Urothelium cell line (cell line): ENCODE data around the gene KCTD17.

Source experiments
- DNase-seq: peaks from one replicate; pipeline ENCODE4 v3.0.0; 2011; ENCODE audit warnings: low spot score, mixed read lengths
- FAIRE-seq: peaks from 2 replicates; lab custom pipeline; 2011; peaks lifted over from hg19 to GRCh38; lab: Jason Lieb, UNC

KCTD17 gene

DNA sequence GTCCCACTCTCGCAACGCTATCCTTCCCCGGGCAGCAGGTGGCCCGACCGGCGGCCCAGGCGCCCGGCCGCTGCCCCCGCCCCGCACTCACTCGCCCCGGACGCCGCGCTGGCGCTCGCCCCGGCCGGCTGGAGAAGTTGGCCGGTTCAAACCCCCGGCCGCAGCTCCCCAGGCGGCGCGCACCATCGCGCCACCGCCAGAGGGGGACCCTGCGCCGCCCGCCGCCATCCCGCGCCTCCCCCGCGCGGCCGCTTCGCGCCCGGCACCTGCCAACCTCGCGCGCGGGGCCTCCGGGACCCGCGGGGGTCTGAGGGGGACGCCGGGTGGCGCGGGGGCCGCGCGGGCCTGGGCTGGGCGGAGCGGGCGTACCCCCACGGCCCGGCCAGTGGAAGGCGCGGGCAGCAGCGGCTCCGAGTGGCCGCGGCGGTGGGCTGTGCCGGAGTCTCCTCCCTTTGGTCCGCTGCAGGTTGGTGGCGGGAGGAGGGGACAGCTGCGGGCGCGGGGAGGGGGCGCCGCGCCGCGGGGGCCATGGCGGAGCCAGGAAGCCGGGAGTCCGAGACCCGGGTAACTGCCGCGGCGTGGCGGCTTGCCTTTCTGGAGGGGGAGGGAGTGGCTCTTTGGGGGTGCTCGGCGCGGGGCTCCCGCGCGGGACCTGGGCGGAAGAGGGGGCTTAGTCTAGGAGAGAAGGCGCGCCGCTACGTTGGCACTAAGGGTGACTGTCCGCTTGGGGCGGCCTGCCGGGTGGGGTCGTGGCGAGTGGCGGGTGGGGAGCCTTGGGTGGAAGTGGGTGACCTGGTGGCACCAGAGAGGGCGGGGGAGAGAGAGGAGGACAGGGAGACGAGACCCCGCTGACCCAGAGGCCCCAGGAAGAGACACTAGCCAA, 32.0 kb upstream of the KCTD17 start, which contains the start of the genes MPST and TST:
TSS of gene MPST (plus strand) at position 434 of the 883 bp plus-strand sequence. CDS start at position 529, 95 bp downstream.
TSS of gene TST (minus strand) at position 139 of the 883 bp plus-strand sequence. CDS start 715 bp downstream, outside the sequence.
- peak; percentile 95 for DNase-seq
- FAIRE-seq = peak; percentile 70

DNA sequence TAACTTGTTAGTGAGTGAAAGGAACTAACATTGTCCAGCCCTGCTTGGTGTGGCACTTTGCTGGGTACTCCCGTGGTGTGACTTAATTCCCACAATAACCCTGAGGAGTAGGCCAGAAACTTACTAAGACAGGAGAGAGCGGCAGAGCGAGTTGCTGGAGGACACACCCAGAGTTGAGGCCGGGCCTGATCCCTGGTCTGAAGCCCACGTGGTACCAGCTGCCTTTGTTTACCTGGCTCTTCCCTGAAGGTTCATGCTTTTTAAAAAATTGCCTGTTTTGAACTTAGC, 31.4 kb upstream of the KCTD17 start:
- FAIRE-seq (peak; percentile 88), DNase-seq (peak; percentile 59)

GRCh38 chr22:37021041-37021440, 30.5 kb upstream of the KCTD17 start:
- no peak for FAIRE-seq

GRCh38 chr22:37021710-37022482, 29.6 kb upstream of the KCTD17 start:
- FAIRE-seq (no peak), DNase-seq (peak; percentile 56)

More at GRCh38 chr22:37021041-37021440, 30.5 kb upstream of the KCTD17 start:
- no peak for DNase-seq

GRCh38 chr22:37022483-37023337, 28.8 kb upstream of the KCTD17 start:
- DNase-seq = no peak
- no peak for FAIRE-seq

DNA sequence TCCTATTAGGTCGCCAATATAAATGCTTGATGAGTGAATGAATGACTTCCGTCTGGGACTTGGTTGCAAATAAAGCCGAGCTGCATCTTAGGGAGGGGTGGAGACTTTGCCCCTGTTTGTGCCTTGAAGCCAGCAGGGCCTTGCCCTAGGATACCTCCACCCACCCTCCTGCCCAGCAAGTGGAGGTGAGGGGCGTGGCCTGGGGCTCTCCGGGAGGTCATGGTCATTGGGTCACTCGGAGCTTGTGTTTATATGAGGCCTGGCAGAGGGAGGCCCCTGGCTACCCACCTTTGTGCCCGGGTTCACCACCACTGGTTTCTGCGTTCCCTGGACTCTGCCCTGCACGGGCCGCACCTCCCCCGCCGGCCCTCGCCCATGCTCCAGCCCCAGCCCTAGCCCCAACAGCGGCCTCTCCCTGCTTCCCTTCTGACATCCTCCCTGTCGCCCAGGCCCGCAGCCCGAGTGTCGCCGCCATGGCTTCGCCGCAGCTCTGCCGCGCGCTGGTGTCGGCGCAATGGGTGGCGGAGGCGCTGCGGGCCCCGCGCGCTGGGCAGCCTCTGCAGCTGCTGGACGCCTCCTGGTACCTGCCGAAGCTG, 27.7 kb upstream of the KCTD17 start:
- FAIRE-seq (no peak), DNase-seq (no peak)

GRCh38 chr22:37024339-37025157, 27.0 kb upstream of the KCTD17 start:
- FAIRE-seq (no peak), DNase-seq (no peak)

DNA sequence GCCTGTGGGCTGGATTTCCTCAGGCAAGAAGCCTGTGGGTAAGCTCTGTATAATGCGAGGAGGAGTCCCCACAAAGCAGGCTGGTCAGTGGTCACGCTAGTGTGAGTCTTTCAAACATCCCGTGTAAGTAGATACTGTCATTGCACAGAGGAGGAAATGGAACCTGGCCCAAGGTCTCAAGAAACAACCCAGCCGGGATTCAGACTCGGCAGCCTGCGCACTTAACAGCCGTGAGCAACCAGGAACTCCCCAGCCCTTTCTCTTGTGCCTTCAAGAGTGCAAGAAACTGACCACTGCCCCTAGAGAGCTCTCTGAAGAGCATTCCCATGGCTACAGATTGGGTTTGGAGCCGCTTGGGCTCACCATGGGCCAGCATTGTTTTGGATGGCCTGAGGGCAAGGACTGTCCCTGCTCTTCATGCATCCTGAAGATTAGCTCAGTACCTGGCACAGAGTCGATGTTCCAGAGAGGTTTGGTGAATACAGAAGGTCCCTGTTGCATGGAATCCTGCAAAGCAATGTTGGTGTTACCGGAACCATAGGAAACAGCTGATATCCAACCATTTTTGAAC, 26.0 kb upstream of the KCTD17 start:
- FAIRE-seq (no peak), DNase-seq (no peak)

DNA sequence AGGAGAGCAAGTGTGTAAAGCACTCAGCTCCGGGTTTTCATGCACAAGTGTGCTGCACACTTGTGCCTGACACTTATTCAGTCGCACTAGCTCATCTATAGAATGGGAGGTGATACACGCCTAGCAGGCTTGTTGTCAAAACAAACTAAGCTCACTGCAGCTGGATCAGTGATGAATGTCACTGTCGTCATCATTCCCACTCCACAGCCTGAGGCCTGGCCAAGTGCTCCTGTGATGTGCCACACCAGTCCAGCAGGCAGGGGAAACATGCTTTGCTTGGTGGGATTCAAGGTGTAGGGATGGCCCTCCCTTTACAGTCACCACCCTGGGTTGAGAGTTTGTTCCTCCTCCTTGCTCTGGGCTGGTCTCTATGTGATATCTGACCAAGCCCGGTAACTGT, 25.2 kb upstream of the KCTD17 start:
- no peak for DNase-seq
- peak; percentile 73 for FAIRE-seq

- no peak for FAIRE-seq
- no peak for DNase-seq
Measured at GRCh38 chr22:37027556-37027955, 24.0 kb upstream of the KCTD17 start.

DNA sequence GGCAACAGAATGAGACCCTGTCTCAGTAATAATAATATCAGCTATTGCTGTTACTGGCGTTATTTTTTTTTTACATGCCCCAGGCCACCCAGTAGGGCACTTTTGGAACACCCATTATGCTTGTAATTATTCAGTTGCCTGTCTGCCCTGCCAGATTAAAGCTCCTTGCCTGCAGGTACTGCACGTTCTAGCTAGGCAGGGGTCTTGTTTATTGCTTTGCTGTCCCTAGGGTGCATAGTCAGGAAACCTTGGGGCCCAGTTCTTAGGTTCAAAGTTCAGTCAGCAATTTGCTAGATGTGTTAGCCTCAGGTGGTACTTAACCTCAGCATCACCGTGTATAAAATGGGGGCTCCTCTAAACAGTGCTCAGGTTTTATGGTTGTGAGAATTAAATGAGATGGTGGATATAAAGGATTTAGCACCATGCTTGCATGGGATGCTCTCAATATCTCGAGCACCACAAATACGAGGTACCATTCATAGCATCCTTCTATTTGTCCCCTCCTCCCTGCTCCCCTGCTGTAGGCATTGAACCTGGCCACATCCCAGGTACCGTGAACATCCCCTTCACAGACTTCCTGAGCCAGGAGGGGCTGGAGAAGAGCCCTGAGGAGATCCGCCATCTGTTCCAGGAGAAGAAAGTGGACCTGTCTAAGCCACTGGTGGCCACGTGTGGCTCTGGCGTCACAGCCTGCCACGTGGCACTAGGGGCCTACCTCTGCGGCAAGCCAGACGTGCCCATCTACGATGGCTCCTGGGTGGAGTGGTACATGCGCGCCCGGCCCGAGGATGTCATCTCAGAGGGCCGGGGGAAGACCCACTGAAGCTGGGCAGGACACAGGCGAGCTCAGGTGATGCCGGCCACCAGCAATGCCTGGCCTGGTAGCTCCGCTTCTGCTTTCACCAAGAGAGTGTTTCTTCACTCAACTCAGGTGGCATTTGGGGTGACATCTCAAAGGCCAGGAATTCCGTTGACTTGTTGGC, 22.6 kb upstream of the KCTD17 start:
- DNase-seq = no peak
- peak; percentile 77 for FAIRE-seq

- FAIRE-seq (no peak), DNase-seq (no peak)
Measured at GRCh38 chr22:37030560-37031281, 20.8 kb upstream of the KCTD17 start.

GRCh38 chr22:37032134-37032534, 19.4 kb upstream of the KCTD17 start:
- DNase-seq = no peak
- no peak for FAIRE-seq

DNA sequence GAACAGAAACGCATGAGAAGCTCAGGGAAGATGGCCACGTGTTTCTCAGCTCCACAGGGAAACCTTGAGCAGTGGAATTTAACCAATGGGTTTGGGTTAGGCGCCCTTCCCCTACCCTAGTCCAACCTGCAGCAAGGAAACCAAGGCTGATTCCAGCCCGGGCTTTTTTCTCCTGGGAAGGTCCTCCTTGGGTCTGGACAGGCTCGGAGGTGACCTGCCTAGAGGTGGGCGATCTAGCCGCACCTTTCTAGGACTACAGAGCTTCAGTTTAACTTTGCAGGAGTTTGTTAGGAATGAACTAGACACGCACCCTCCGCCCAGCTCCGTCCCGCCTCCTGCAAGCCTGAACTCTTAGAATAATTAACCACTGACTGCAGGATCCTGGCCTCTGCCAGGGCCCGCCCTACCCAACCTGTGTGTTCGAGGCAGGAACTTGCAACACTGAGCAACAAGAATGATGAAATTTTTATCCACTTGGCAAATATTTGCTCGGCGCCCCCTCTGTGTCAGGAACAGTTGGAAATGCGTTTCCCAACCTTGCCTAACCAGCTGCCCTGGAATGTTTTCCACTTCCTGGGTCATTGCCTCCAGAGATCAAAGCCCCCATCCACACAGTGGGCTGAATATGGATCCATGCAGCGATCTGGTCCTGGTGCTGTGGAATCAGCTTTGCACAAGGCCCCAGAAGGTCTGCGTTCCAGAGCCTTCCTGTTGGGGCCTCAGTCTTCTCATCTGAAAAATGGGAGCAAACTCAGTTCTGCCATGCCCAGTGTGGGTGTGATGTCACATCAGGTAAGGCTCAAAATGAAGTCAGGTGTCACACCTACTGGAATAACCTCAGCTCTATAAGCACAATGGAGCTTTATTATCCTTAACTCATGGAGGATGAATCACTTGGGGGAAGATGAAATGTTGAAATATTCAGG, 18.7 kb upstream of the KCTD17 start:
- DNase-seq (no peak), FAIRE-seq (no peak)

DNA sequence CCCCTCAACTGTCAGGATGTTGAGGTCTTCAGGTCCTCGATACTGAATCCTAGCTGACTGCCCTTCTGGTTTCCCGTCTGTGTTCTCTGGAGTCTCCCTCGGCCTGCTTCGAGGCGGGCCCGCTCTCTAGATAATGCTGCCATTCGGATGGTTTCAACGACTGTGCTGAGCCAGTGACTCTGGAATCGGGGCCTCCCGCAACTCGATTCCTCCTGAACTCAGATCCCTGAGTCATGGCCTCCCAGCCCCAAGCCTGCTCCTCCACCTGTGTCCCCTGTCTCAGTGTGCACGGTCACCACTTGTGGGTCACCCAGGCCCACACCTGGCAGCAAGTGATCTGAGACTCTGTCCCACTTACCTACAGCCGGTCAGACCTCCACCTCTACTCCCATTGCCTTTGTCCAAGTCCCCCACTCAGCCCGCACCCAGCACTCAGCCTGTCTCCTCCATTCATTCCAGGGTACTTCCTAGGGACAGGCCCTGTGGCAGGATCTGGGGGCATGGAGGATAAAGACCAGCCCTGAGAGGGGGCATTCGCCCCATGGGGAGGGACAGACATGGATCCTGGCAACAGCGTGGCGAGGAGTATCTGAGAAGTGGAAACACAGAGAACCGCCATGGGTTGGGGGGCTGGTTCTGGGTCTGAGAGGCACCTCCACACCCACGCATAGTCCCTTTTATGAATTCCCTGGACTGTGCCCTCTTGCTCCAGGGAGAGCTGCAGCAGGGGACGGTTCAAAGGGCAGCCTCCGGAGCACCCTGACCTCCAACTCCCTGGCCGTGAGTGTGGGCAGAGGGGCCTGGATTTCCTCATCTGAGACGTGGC, 17.7 kb upstream of the KCTD17 start:
- no peak for DNase-seq
- no peak for FAIRE-seq
